ENCODE measurements around the gene GPC5. TPM values are rescaled to one million over a fixed set of nuclear protein-coding genes. Genes with fewer than 3 reads are reported as not detected.

The GPC5 gene
- total RNA-seq, 4 donors from 2014 or later, result not detected

GRCh38 chr13:92589955-92590354, 1191.5 kb downstream of the GPC5 start:
- no peak for ATAC-seq
- no peaks in the 10 kb centered on the region for H3K4me1 ChIP-seq
- intact Hi-C loops (cut with DNase I; ENCODE audit: low total_unique reads), result no loop called here

GRCh38 chr13:92590503-92590908, 1192.1 kb downstream of the GPC5 start:
- ATAC-seq (no peak), DNase-seq (no peak)
- H3K36me3 ChIP-seq, result no peaks in the 10 kb centered on the region
- no peak overlapping the region for H3K4me3 ChIP-seq
- no peaks in the 10 kb centered on the region for H3K4me1 ChIP-seq
- TF ChIP-seq POLR2A (IDR thresholded peaks at IDR 0.05), result no peak
- TF ChIP-seq CTCF (IDR thresholded peaks at IDR 0.05 in 4 of 5, conservative IDR thresholded peaks at IDR 0.05 in 1 of 5), result no peak
- H3K9me3 ChIP-seq, result no peaks in the 10 kb centered on the region
- in situ Hi-C loops (cut with MboI; ENCODE audit: low sequenced_read_pairs in 4 of 4), result no loop called here
- no peaks in the 10 kb centered on the region for H3K27me3 ChIP-seq
- intact Hi-C loops (cut with DNase I; ENCODE audit: low total_unique reads), result no loop called here
- H3K27ac ChIP-seq, result no peak overlapping the region

More at GRCh38 chr13:92589955-92590354, 1191.5 kb downstream of the GPC5 start:
- Histone ChIP-seq H3K27ac (no peak overlapping the region), H3K4me3 (no peak overlapping the region), H3K27me3 (no peaks in the 10 kb centered on the region), H3K9me3 (no peaks in the 10 kb centered on the region), H3K36me3 (no peaks in the 10 kb centered on the region)
- DNase-seq, result no peak
- TF ChIP-seq CTCF (IDR thresholded peaks at IDR 0.05 in 4 of 5, conservative IDR thresholded peaks at IDR 0.05 in 1 of 5) (no peak), POLR2A (IDR thresholded peaks at IDR 0.05) (no peak)
- in situ Hi-C loops (cut with MboI; ENCODE audit: low sequenced_read_pairs in 4 of 4), result no loop called here

- in situ Hi-C loops (cut with MboI; ENCODE audit: low sequenced_read_pairs in 4 of 4), result no loop called here
- no peak for TF ChIP-seq POLR2A (IDR thresholded peaks at IDR 0.05)
- TF ChIP-seq CTCF (IDR thresholded peaks at IDR 0.05 in 4 of 5, conservative IDR thresholded peaks at IDR 0.05 in 1 of 5), result no peak
- no peaks in the 10 kb centered on the region for H3K27me3 ChIP-seq
- H3K36me3 ChIP-seq, result no peaks in the 10 kb centered on the region
- no peak for ATAC-seq
- no peak overlapping the region for H3K4me3 ChIP-seq
- no peak for DNase-seq
- no peaks in the 10 kb centered on the region for H3K9me3 ChIP-seq
- H3K27ac ChIP-seq, result no peak overlapping the region
- H3K4me1 ChIP-seq, result no peaks in the 10 kb centered on the region
- intact Hi-C loops (cut with DNase I; ENCODE audit: low total_unique reads), result no loop called here
These were observed 1192.7 kb downstream of the GPC5 start for GRCh38 chr13:92591117-92591516.

- in situ Hi-C loops (cut with MboI; ENCODE audit: low sequenced_read_pairs in 4 of 4) (no loop called here), intact Hi-C loops (cut with DNase I; ENCODE audit: low total_unique reads) (no loop called here)
- no peak for ATAC-seq
- Histone ChIP-seq H3K27me3 (no peaks in the 10 kb centered on the region), H3K36me3 (no peaks in the 10 kb centered on the region), H3K27ac (no peak overlapping the region), H3K4me3 (no peak overlapping the region), H3K4me1 (no peaks in the 10 kb centered on the region), H3K9me3 (no peaks in the 10 kb centered on the region)
- TF ChIP-seq CTCF (IDR thresholded peaks at IDR 0.05 in 4 of 5, conservative IDR thresholded peaks at IDR 0.05 in 1 of 5), result no peak
- no peak for TF ChIP-seq POLR2A (IDR thresholded peaks at IDR 0.05)
- DNase-seq, result no peak
These were observed 1194.3 kb downstream of the GPC5 start for GRCh38 chr13:92592757-92593156.

GRCh38 chr13:92602560-92602959, 1204.1 kb downstream of the GPC5 start:
- Histone ChIP-seq H3K4me1 (no peaks in the 10 kb centered on the region), H3K9me3 (no peaks in the 10 kb centered on the region), H3K27ac (no peak overlapping the region), H3K4me3 (no peak overlapping the region), H3K27me3 (no peaks in the 10 kb centered on the region), H3K36me3 (no peaks in the 10 kb centered on the region)
- ATAC-seq, result no peak
- TF ChIP-seq POLR2A (IDR thresholded peaks at IDR 0.05), result no peak
- no peak for TF ChIP-seq CTCF (IDR thresholded peaks at IDR 0.05 in 4 of 5, conservative IDR thresholded peaks at IDR 0.05 in 1 of 5)
- in situ Hi-C loops (cut with MboI; ENCODE audit: low sequenced_read_pairs in 4 of 4), result no loop called here
- intact Hi-C loops (cut with DNase I; ENCODE audit: low total_unique reads), result no loop called here
- no peak for DNase-seq

All from gastrocnemius medialis (tissue), 4 donors.